Prostate gland (tissue), 2 donors: ENCODE results near the gene AMFR. TPM values are rescaled to one million over a fixed set of nuclear protein-coding genes. Genes with fewer than 3 reads are reported as not detected.

Experiments
- DNase-seq: peaks from one replicate; pipeline ENCODE4 v3.0.0-alpha.2; 2019; ENCODE audit warnings: low spot score
- H3K27ac ChIP-seq, 2 donors: fragments of 200-600 bp; sonication (generic); 2 replicates each; pipeline ENCODE4 v1.5.1; 2017 to 2019
- H3K27me3 ChIP-seq: fragments of 200-600 bp; sonication (generic); replicated peaks from 2 replicates; pipeline ENCODE4 v1.5.1; 2019; ENCODE audit not compliant: insufficient read depth
- H3K36me3 ChIP-seq, 2 donors: fragments of 200-600 bp; sonication (generic); 1 replicate in 1 of 2; 2 replicates in 1 of 2; pipeline versions ENCODE4 v1.5.1 to v1.8.1; 2017 to 2019
- H3K4me1 ChIP-seq: fragments of 200-600 bp; sonication (generic); replicated peaks from 2 replicates; pipeline ENCODE4 v1.5.1; 2019
- H3K4me3 ChIP-seq, 2 donors: fragments of 200-600 bp; sonication (generic); 2 replicates each; pipeline ENCODE4 v1.5.1; 2017 to 2019
- H3K9me3 ChIP-seq: fragments of 200-600 bp; sonication (generic); 2 replicates; pipeline ENCODE4 v1.5.1; 2017
- POLR2A ChIP-seq: fragments of 450-650 bp; IDR thresholded peaks from one replicate; pipeline ENCODE4 v1.6.1; 2016; ENCODE audit warnings: antibody characterized with exemption, mild to moderate bottlenecking
- POLR2AphosphoS5 ChIP-seq: sonication (generic); formaldehyde crosslinking; IDR thresholded peaks from one replicate; pipeline ENCODE4 v1.6.1; 2017; ENCODE audit warnings: antibody characterized with exemption
- WGBS: methylation state at CpG from one replicate; pipeline ENCODE4 v1.1.5; 2018; 5-methylcytosine and 5-hydroxymethylcytosine counted together
- intact Hi-C: fragments of 100-400 bp; cut with DNase I; formaldehyde crosslinking; loops from one replicate; pipeline ENCODE4 v1.14.2; 2022
- total RNA-seq, 2 donors: library from RNA; depleted of rRNA; stranded (reverse); fragments of >200 nt; gene quantifications; one replicate each; pipeline ENCODE4 v1.1.0, GENCODE V29; 2016
- TF ChIP-seq, protein P1 (sequence below), 4 experiments: fragments of 200-600 bp in 2 of 4; fragments of 450-650 bp in 2 of 4; sonication (generic) in 2 of 4; IDR thresholded peaks; 1 replicate in 3 of 4; 2 replicates in 1 of 4; pipeline ENCODE4 v1.5.1; 2016 to 2019; ENCODE audit warnings: antibody characterized with exemption in 4 of 4, mild to moderate bottlenecking in 2 of 4, moderate library complexity in 2 of 4

The AMFR gene
- total RNA-seq, 2 donors from 2014 or later: 123 to 261 TPM

DNA sequence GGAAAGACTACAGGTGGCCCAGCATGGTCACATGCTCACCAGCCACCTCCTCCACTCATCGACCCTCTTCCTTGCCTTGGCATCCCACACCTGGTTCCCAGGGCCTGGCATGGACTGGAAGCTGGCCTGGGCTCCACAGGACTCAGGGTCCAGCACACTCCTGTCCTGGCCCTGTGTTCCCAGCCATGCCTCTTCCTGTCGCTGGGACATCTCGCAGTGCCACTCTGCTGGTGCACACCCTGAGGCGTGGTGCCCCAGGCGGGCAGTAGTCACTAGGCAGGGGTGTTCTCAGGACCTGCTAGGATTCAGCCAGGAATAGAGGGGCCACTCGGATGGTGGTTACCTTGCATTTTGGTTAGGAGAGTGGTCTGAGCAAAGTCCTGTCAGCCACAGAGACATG lies 99.4 kb downstream of the AMFR start:
- Histone ChIP-seq H3K9me3 (no peaks in the 10 kb centered on the region), H3K27me3 (no peaks in the 10 kb centered on the region), H3K36me3 (no peaks in the 10 kb centered on the region), H3K4me3 (no peak overlapping the region), H3K27ac (no peak overlapping the region), H3K4me1 (no peaks in the 10 kb centered on the region)
- TF ChIP-seq, protein P1, sequence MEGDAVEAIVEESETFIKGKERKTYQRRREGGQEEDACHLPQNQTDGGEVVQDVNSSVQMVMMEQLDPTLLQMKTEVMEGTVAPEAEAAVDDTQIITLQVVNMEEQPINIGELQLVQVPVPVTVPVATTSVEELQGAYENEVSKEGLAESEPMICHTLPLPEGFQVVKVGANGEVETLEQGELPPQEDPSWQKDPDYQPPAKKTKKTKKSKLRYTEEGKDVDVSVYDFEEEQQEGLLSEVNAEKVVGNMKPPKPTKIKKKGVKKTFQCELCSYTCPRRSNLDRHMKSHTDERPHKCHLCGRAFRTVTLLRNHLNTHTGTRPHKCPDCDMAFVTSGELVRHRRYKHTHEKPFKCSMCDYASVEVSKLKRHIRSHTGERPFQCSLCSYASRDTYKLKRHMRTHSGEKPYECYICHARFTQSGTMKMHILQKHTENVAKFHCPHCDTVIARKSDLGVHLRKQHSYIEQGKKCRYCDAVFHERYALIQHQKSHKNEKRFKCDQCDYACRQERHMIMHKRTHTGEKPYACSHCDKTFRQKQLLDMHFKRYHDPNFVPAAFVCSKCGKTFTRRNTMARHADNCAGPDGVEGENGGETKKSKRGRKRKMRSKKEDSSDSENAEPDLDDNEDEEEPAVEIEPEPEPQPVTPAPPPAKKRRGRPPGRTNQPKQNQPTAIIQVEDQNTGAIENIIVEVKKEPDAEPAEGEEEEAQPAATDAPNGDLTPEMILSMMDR (IDR thresholded peaks at IDR 0.05): no peak
- no peak for TF ChIP-seq POLR2A
- WGBS: 96% methylated on average over 6 of the region's 6 CpGs
- DNase-seq: no peak
- intact Hi-C loops: no loop called here

DNA sequence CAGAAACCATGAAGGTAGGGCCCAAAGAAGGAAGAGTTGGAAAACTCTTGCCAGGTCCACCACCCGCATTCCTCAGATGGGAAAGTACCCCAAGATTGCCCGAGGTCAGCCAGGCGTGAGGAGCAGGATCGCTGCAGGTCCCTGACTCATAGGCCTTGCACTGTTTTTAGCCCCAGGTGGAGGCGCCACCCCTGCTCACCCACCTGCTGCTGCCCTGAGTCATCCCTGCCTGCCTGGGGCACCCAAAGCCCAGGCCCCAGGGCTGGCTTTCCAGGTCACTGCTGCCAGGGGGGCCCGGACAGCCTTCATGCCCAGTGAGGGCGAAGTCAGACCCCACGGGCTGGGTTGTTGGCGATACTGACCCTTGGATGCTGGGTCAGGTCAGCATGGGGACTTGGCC lies 100.9 kb downstream of the AMFR start:
- no peak for TF ChIP-seq POLR2AphosphoS5
- TF ChIP-seq, protein P1 (IDR thresholded peaks at IDR 0.05): no peak
- no peak for TF ChIP-seq POLR2A
- Histone ChIP-seq H3K36me3 (no peaks in the 10 kb centered on the region), H3K4me1 (no peaks in the 10 kb centered on the region), H3K27ac (no peak overlapping the region), H3K27me3 (no peaks in the 10 kb centered on the region), H3K9me3 (no peaks in the 10 kb centered on the region), H3K4me3 (no peak overlapping the region)
- 95% methylated on average over 9 of the region's 9 CpGs for WGBS
- intact Hi-C loops: no loop called here
- DNase-seq: no peak

DNA sequence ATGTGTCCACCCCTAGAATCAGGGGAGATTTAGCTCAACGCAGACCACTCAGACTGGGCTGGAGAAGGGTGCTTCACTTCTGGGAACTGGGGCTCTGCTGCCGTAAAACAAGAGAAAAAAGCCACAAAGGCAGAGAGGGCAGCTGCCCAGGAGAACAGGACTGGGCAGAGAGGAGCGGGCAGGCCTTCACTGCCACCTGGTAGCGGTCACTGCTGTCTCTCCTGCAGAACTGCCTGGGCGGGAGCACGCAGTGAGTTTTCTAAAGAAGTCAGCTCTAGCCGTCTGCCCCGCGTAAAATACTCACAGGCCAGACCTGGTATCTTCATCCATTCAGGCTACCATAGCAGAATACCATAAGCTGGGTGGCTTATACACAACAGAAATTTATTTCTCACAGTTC lies 103.8 kb downstream of the AMFR start:
- Histone ChIP-seq H3K27me3 (no peaks in the 10 kb centered on the region), H3K36me3 (no peaks in the 10 kb centered on the region), H3K4me3 (no peak overlapping the region), H3K9me3 (no peaks in the 10 kb centered on the region), H3K4me1 (no peaks in the 10 kb centered on the region), H3K27ac (no peak overlapping the region)
- WGBS: 83% methylated on average over 9 of the region's 9 CpGs
- TF ChIP-seq POLR2A (no peak), POLR2AphosphoS5 (no peak)
- TF ChIP-seq, protein P1 (IDR thresholded peaks at IDR 0.05): no peak
- intact Hi-C loops: no loop called here
- DNase-seq: no peak

DNA sequence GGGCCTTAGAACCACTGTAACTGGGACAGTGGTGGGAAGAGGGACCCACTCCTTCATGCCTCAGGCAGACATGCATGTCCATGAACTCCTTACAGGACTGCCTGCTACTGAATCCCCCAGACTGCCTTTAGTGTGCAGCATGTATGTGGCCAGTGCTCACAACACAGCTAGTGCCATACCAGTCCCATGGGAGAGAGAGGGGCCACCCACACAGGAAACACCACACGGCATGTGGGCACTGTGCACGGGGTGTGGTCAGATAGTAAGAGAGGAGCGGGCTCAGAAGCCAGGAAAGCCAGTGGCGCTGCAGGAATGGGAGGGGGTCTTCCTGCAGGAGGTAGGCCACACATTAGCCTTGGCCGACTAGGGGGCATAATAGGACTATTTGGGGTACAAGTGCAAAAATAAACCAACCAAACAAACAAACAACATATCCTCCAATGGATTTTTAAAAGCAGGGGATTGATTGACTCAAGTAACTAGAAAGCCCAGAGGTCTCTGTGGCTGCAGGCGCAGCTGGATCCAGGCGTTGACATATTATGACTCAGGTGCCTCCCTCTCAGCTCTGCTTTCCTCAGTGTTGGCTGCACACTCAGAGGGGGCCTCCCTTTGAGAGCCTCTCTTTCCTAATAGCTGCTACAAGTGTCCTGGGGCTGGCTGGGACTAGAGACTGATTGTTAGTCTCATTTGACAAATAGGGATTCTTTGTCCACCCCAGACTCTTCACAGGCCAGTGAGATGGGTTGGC lies 104.4 kb downstream of the AMFR start:
- intact Hi-C loops: no loop called here
- Histone ChIP-seq H3K9me3 (no peaks in the 10 kb centered on the region), H3K4me3 (no peak overlapping the region), H3K27me3 (no peaks in the 10 kb centered on the region), H3K36me3 (no peaks in the 10 kb centered on the region), H3K27ac (no peak overlapping the region), H3K4me1 (no peaks in the 10 kb centered on the region)
- no peak for DNase-seq
- WGBS: 83% methylated on average over 7 of the region's 7 CpGs
- no peak for TF ChIP-seq POLR2A
- TF ChIP-seq POLR2AphosphoS5: no peak
- TF ChIP-seq, protein P1 (IDR thresholded peaks at IDR 0.05): no peak

DNA sequence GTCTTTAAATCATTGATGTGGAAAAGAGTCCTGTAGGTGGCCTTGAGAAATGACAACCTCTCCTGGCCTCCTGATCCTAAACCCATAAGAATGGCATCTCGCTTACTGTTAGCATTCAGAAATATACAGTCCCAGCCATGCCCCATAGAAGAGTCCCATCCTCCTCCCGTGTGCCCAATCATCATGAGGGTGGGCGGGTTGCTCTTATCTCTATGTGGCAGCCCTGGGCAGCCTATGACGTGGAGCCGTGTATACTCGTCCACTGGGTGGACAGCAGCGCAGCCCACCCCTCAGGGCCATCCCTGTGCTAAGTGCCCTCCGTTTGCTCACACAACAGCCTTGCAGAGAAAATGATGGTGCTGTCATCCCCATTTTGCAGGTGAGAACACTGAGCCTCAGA lies 105.3 kb downstream of the AMFR start:
- no peaks in the 10 kb centered on the region for H3K4me1 ChIP-seq
- TF ChIP-seq, protein P1 (IDR thresholded peaks at IDR 0.05): no peak
- no peak for TF ChIP-seq POLR2A
- H3K27me3 ChIP-seq: no peaks in the 10 kb centered on the region
- H3K9me3 ChIP-seq: no peaks in the 10 kb centered on the region
- no peak overlapping the region for H3K27ac ChIP-seq
- H3K4me3 ChIP-seq: no peak overlapping the region
- no peaks in the 10 kb centered on the region for H3K36me3 ChIP-seq
- intact Hi-C loops: no loop called here
- no peak for DNase-seq
- 94% methylated on average over 8 of the region's 8 CpGs for WGBS
